H9 (cell line): ENCODE results near the gene UMAD1. TPM values are rescaled to one million over a fixed set of nuclear protein-coding genes. Genes with fewer than 3 reads are reported as not detected.

Experiments used
- DNase-seq: peaks from one replicate; pipeline ENCODE4 v3.0.0-alpha.2; 2017
- H2AFZ ChIP-seq: one replicate; pipeline ENCODE4 v1.6.1; 2013; ENCODE audit warnings: mild to moderate bottlenecking, low read length, control low read depth, moderate library complexity
- H2AK5ac ChIP-seq: 2 replicates; pipeline ENCODE4 v1.6.1; 2013; ENCODE audit warnings: low read length, control low read depth, mixed read lengths; ENCODE audit not compliant: insufficient read length
- H2BK120ac ChIP-seq: one replicate; pipeline ENCODE4 v1.6.1; 2013; ENCODE audit warnings: low read depth, mild to moderate bottlenecking, low read length, control low read depth, inconsistent platforms; ENCODE audit not compliant: poor library complexity, severe bottlenecking
- H2BK12ac ChIP-seq: 2 replicates; pipeline ENCODE4 v1.6.1; 2013; ENCODE audit warnings: low read length, control low read depth, mixed read lengths, low read depth; ENCODE audit not compliant: insufficient read length
- H2BK15ac ChIP-seq: 2 replicates; pipeline ENCODE4 v1.6.1; 2013; ENCODE audit warnings: low read depth, low read length, control low read depth
- H2BK20ac ChIP-seq: one replicate; pipeline ENCODE4 v1.6.1; 2013; ENCODE audit warnings: low read depth, mild to moderate bottlenecking, low read length, control low read depth, inconsistent platforms; ENCODE audit not compliant: poor library complexity, severe bottlenecking
- H2BK5ac ChIP-seq: 2 replicates; pipeline ENCODE4 v1.6.1; 2013; ENCODE audit warnings: low read length, control low read depth, mixed read lengths; ENCODE audit not compliant: insufficient read length
- H3K14ac ChIP-seq: 2 replicates; pipeline ENCODE4 v1.6.1; 2013; ENCODE audit warnings: low read length, control low read depth; ENCODE audit not compliant: insufficient read depth
- H3K18ac ChIP-seq: 2 replicates; pipeline ENCODE4 v1.6.1; 2013; ENCODE audit warnings: low read depth, mild to moderate bottlenecking, mixed read lengths, low read length, control low read depth; ENCODE audit not compliant: insufficient read length
- H3K23ac ChIP-seq: 2 replicates; pipeline ENCODE4 v1.6.1; 2013; ENCODE audit warnings: low read length, control low read depth, mixed read lengths, low read depth; ENCODE audit not compliant: insufficient read length
- H3K23me2 ChIP-seq: 2 replicates; pipeline ENCODE4 v1.6.1; 2013; ENCODE audit warnings: low read depth, mild to moderate bottlenecking, mixed read lengths, low read length, control low read depth; ENCODE audit not compliant: insufficient read length, poor library complexity, severe bottlenecking
- H3K27ac ChIP-seq: 2 replicates; pipeline ENCODE4 v1.5.1; 2013; ENCODE audit warnings: low read length, control low read depth, mixed read lengths, low read depth; ENCODE audit not compliant: insufficient read length
- H3K27me3 ChIP-seq: 2 replicates; pipeline ENCODE4 v1.6.1; 2013; ENCODE audit warnings: low read length, control low read depth, inconsistent platforms; ENCODE audit not compliant: insufficient read depth
- H3K4ac ChIP-seq: 2 replicates; pipeline ENCODE4 v1.6.1; 2013; ENCODE audit warnings: low read depth, mild to moderate bottlenecking, control low read depth, inconsistent platforms, low read length, moderate library complexity
- H3K4me1 ChIP-seq: 2 replicates; pipeline ENCODE4 v1.6.1; 2013; ENCODE audit warnings: low read length, control low read depth, inconsistent platforms; ENCODE audit not compliant: insufficient read depth
- H3K4me2 ChIP-seq: 2 replicates; pipeline ENCODE4 v1.6.1; 2013; ENCODE audit warnings: low read length, control low read depth, mixed read lengths; ENCODE audit not compliant: insufficient read length, insufficient read depth
- H3K56ac ChIP-seq: 2 replicates; pipeline ENCODE4 v1.6.1; 2013; ENCODE audit warnings: low read depth, mild to moderate bottlenecking, mixed read lengths, low read length, control low read depth; ENCODE audit not compliant: insufficient read length
- H3K79me1 ChIP-seq: 2 replicates; pipeline ENCODE4 v1.6.1; 2013; ENCODE audit warnings: low read depth, mild to moderate bottlenecking, moderate library complexity, low read length, control low read depth, inconsistent platforms; ENCODE audit not compliant: insufficient read depth, poor library complexity, severe bottlenecking
- H3K79me2 ChIP-seq: 2 replicates; pipeline ENCODE4 v1.6.1; 2013; ENCODE audit warnings: low read length, control low read depth, inconsistent platforms; ENCODE audit not compliant: insufficient read depth
- H3K9ac ChIP-seq: 2 replicates; pipeline ENCODE4 v1.6.1; 2013; ENCODE audit warnings: low read length, control low read depth, mixed read lengths; ENCODE audit not compliant: insufficient read length; ENCODE audit errors: extremely low read depth
- H3K9me3 ChIP-seq: one replicate; pipeline ENCODE4 v1.6.1; 2013; ENCODE audit warnings: low read depth, low read length, inconsistent platforms; ENCODE audit not compliant: control insufficient read depth
- H3T11ph ChIP-seq: one replicate; pipeline ENCODE4 v1.6.1; 2013; ENCODE audit warnings: mild to moderate bottlenecking, low read length, control low read depth, inconsistent platforms
- H4K20me1 ChIP-seq: one replicate; pipeline ENCODE4 v1.6.1; 2013; ENCODE audit not compliant: control insufficient read depth, insufficient read length, insufficient read depth
- H4K5ac ChIP-seq: 2 replicates; pipeline ENCODE4 v1.6.1; 2013; ENCODE audit warnings: low read depth, mild to moderate bottlenecking, mixed read lengths, low read length, control low read depth; ENCODE audit not compliant: insufficient read length
- H4K8ac ChIP-seq: replicated peaks from 2 replicates; pipeline ENCODE4 v1.6.1; 2013; ENCODE audit warnings: low read length, control low read depth, mixed read lengths, low read depth; ENCODE audit not compliant: insufficient read length
- H4K91ac ChIP-seq: 2 replicates; pipeline ENCODE4 v1.6.1; 2013; ENCODE audit warnings: low read depth, mild to moderate bottlenecking, moderate library complexity, mixed read lengths, low read length, control low read depth; ENCODE audit not compliant: insufficient read length
- H3K27ac Mint-ChIP-seq, 3 experiments: 2 replicates in 2 of 3; 3 replicates in 1 of 3; pipeline ENCODE4 v1.8.0; 2020 to 2021; ENCODE audit warnings: mixed read lengths in 3 of 3, mild to moderate bottlenecking in 1 of 3, moderate library complexity in 1 of 3
- H3K27me3 Mint-ChIP-seq: 2 replicates; pipeline ENCODE4 v1.8.0; 2021; ENCODE audit warnings: low read depth, mild to moderate bottlenecking, moderate library complexity, mixed read lengths
- H3K36me3 Mint-ChIP-seq, 3 experiments: 2 replicates in 2 of 3; 3 replicates in 1 of 3; pipeline ENCODE4 v1.8.0; 2020 to 2021; ENCODE audit warnings: low read depth in 3 of 3, mixed read lengths in 3 of 3; ENCODE audit not compliant: insufficient read depth in 1 of 3
- H3K4me1 Mint-ChIP-seq, 2 experiments: 2 replicates each; pipeline ENCODE4 v1.8.0; 2020; ENCODE audit warnings: mixed read lengths in 2 of 2
- H3K4me3 Mint-ChIP-seq, 2 experiments: 2 replicates in 1 of 2; 3 replicates in 1 of 2; pipeline ENCODE4 v1.8.0; 2020 to 2021; ENCODE audit warnings: mild to moderate bottlenecking in 2 of 2, mixed read lengths in 2 of 2, moderate library complexity in 1 of 2
- H3K9me3 Mint-ChIP-seq, 2 experiments: 2 replicates in 1 of 2; 3 replicates in 1 of 2; pipeline ENCODE4 v1.8.0; 2020; ENCODE audit warnings: mild to moderate bottlenecking in 2 of 2, mixed read lengths in 2 of 2, moderate library complexity in 1 of 2
- CTCF ChIP-seq: fragments of 200-600 bp; sonication (generic); conservative IDR thresholded peaks from 3 replicates; pipeline ENCODE4 v1.8.0; 2021; ENCODE audit warnings: antibody characterized with exemption, mild to moderate bottlenecking
- WGBS: extraction: QIAGEN DNeasy Blood & Tissue Kit; methylation state at CpG from one replicate; pipeline ENCODE4 v1.1.7; 2013; ENCODE audit warnings: missing lambda C conversion rate, low lambda C conversion rate, mixed read lengths; ENCODE audit not compliant: insufficient read length; ENCODE audit errors: extremely low coverage; 5-methylcytosine and 5-hydroxymethylcytosine counted together
- total RNA-seq: library from RNA; stranded (reverse); gene quantifications from 2 replicates; pipeline ENCODE4 v1.2.1, GENCODE V29; 2021

Gene UMAD1
- total RNA-seq, 1 experiment from 2014 or later: 8.9 TPM

- H4K20me1 ChIP-seq: no peaks in the 10 kb centered on the region
- H3K23me2 ChIP-seq: no peaks in the 10 kb centered on the region
- no peaks in the 10 kb centered on the region for H3K79me2 ChIP-seq
- H2AK5ac ChIP-seq: no peak overlapping the region
- H2BK120ac ChIP-seq: no peak overlapping the region
- no peak overlapping the region for H2BK5ac ChIP-seq
- H3K9ac ChIP-seq: no peak overlapping the region
- no peak overlapping the region for H3K4me2 ChIP-seq
- no peak overlapping the region for H3K14ac ChIP-seq
- DNase-seq: no peak
- H3K27me3 ChIP-seq: no peaks in the 10 kb centered on the region
- no peak overlapping the region for H2BK15ac ChIP-seq
- no peak overlapping the region for H3K56ac ChIP-seq
- no peak overlapping the region for H3T11ph ChIP-seq
- no peak overlapping the region; a peak in 1 of 5 replicates for H3K4me3 Mint-ChIP-seq
- no peak overlapping the region for H3K23ac ChIP-seq
- H2AFZ ChIP-seq: no peak overlapping the region
- WGBS: no CpG with 5 or more reads among the region's 7 CpGs
- H2BK20ac ChIP-seq: no peak overlapping the region
- peaks cover 35 to 37% of the 10 kb centered on the region in 2 experiments for H3K4me1 Mint-ChIP-seq
- H4K91ac ChIP-seq: no peak overlapping the region
- no peaks in the 10 kb centered on the region for H3K9me3 ChIP-seq
- no peak overlapping the region for H3K18ac ChIP-seq
- H3K27ac ChIP-seq: no peak overlapping the region
- peaks cover 2% of the 10 kb centered on the region; the same call in 1 of the 2 replicates for H3K4me1 ChIP-seq
- H4K5ac ChIP-seq: no peak overlapping the region
- H3K4ac ChIP-seq: no peak overlapping the region
- no peak overlapping the region for H2BK12ac ChIP-seq
- H3K36me3 Mint-ChIP-seq: no peaks in the 10 kb centered on the region; a peak in 1 of 7 replicates
- H3K9me3 Mint-ChIP-seq: no peaks in the 10 kb centered on the region
- no peak for TF ChIP-seq CTCF
- H3K27ac Mint-ChIP-seq: 0 out of 7 replicates have a peak overlapping the region, but pooled peaks of 1 of the 3 experiments have one; percentile 49
- no peaks in the 10 kb centered on the region for H3K79me1 ChIP-seq
- H4K8ac ChIP-seq: no peak overlapping the region
- H3K27me3 Mint-ChIP-seq: no peaks in the 10 kb centered on the region
Observed at GRCh38 chr7:7703427-7703826, 62.9 kb downstream of the UMAD1 start.
